ENCODE measurements around the gene DCBLD2.

DNA sequence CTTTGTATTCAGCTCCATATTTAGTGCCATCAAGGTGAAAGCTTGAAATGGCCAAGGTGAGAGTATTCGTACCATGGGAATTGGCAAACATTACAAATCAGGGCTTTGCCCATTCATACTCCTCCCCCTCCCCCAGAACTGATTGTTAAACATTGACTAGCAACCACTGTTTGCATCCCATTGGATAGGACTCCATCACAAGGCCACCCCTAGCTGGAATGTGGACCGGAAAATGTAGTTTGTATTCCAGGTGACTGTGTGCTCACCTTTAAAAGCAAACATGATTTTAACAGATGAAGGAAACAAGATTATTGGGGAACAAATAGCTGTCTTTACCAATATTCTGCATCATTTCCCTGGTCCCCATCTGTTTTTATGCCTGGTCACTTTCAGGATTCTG, 124.2 kb downstream of the DCBLD2 start:
- TF ChIP-seq CTCF (IDR thresholded peaks at IDR 0.05) (no peak), POLR2A (IDR thresholded peaks at IDR 0.05) (no peak), POLR2AphosphoS5 (IDR thresholded peaks at IDR 0.05) (no peak)

Data from prostate gland (tissue), 2 donors.